IPS-18c (cell line): ENCODE measurements around the gene NME7.

Source experiments
- H3K4me3 ChIP-seq: 2 replicates; pipeline ENCODE4 v1.7.0; 2013; ENCODE audit warnings: low read depth, mild to moderate bottlenecking, low read length, moderate library complexity; ENCODE audit not compliant: insufficient read depth
- H3K9me3 ChIP-seq: one replicate; pipeline ENCODE4 v1.6.1; 2013; ENCODE audit warnings: mild to moderate bottlenecking, low read length, moderate library complexity; ENCODE audit not compliant: control insufficient read depth, insufficient read depth

The NME7 gene

DNA sequence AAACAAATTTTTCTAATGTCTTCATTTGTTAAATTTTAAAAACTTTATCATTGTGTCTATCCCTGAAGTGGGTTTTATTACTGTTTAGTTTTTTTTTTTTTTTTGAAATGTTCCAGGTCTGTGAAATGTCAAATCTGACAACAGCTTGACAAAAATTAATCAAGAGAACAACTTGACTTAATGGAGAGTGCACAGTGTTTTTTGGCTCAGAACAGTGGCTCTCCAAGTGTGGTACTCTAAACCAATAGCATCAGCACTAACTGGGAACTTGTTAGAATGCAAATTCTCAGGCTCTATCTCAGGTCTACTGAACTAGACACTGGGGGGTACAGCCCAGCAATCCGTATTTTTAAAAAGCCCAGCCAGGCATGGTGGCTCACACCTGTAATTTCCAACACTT is 211.9 kb downstream of the NME7 start:
- H3K4me3 ChIP-seq, result no peak overlapping the region
- no peaks in the 10 kb centered on the region for H3K9me3 ChIP-seq

DNA sequence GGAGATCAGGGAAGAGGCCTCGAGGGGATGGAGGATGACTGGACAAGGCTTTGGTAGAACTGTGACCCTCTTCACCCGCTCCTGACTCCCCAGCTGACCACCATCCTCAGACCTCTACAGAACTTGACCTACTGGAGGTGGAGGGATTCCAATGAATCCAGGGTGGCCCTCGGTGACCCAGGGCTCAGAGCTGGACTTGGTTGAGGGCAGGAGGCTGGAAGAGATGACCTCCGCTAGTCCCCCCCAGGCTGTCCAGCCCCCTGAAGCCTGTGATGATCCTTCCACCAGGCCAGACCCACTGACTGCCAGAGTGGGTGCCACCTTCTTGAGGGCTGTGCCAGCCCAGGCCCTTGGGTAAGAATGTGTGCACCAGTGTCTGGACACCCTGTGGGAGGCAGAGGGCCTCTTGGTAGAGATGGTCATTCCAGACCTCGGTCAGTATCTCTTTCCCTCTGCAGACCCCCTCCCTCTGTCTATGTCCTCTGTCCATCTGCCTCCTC is 216.2 kb downstream of the NME7 start:
- Histone ChIP-seq H3K4me3 (no peak overlapping the region), H3K9me3 (no peaks in the 10 kb centered on the region)

DNA sequence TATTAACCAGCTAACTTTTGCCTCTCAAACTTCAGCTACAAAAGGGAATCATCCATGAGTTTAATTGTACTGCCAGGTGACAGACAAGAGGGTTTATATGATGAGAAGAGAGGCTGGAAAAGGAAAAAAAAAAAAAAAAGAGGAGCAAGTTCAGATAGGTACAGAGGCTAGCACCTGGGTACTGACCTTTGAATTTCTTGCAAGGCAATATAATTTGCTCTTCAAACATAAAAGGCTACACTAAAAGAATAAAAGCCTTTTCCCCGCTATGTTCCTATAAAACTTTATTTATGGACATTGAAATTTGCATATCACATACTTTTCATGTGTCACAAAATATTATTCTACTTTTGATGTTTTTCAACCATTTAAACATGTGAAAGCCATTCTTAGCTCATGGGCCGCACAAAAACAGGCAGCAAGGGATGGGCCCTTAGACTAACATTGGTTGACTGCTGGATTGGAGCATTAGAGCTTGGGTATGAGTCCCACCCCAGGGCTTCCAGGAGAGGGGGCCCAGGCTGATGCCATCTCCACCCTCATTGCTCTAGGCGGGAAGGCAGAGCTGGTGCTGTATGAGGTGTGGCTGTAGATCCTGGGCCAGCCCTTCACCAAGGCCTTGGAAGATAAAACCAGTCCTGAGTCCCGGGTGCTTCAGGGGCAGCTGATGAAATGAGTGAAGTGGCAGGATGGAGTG is 216.8 kb downstream of the NME7 start:
- Histone ChIP-seq H3K4me3 (no peak overlapping the region), H3K9me3 (no peaks in the 10 kb centered on the region)

DNA sequence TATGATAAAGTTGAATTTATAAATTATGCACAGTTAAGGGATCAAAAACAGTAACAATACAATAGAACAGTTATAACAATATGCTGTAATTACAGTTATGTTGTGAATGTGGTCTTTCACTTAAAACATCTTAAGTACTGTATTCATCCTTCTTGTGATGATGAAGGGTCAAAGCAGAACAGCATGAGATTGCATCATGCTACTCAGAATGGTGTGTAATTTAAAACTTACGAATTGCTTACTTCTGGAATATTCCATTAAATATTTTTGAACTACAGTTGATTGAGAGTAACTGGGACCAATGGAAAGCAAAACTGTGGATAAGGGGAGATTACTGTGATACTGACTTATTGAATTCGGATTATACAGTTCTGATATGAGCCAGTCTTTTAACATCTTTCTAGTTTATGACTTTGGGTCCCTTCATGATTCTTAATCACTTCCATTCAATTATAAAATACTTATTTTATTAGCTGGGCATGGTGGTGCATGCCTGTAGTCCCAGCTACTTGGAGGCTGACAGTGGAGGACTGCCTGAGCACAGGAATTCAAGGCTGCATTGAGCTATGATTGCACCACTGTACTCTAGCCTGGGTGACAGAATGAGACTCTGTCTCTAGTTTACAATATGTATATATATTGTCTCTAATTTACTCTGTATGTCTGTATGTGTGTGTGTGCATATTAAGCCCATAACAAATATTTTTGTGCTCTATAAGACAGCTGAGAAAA is 217.9 kb downstream of the NME7 start:
- H3K9me3 ChIP-seq, result no peaks in the 10 kb centered on the region
- no peak overlapping the region for H3K4me3 ChIP-seq

DNA sequence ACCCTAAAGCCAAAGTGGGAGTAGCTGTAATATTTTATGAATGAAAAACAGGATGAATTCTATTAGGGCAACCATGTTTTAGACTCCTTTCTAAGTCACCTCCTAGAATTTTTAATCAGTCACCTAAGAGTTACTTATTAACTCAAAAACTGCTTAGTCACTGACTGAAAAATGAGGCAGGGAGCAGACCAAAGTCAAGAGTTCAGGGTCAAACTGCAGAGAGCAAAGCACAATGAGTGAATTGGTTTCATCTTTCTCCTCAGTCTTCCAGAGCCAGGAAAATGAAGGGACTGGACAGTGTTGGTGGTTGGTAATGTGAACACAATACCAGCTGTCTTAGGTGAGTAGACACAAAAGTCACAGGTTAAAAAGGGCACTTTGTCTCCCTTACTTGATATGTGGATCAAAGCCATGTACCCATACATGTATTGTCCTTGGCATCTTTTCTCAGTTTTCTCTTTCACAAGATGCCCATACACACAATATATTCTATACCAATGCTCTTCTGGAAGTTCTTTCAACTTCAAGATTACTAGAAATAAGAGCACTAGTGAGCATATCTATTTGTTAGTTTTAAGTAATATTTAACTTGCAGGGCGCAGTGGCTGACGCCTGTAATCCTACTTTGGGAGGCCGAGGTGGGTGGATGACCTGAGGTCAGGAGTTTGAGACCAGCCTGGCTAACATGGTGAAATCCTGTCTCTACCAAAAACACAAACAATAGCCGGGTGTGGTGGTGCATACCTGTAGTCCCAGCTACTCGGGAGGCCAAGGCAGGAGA is 218.9 kb downstream of the NME7 start:
- Histone ChIP-seq H3K4me3 (no peak overlapping the region), H3K9me3 (no peaks in the 10 kb centered on the region)

DNA sequence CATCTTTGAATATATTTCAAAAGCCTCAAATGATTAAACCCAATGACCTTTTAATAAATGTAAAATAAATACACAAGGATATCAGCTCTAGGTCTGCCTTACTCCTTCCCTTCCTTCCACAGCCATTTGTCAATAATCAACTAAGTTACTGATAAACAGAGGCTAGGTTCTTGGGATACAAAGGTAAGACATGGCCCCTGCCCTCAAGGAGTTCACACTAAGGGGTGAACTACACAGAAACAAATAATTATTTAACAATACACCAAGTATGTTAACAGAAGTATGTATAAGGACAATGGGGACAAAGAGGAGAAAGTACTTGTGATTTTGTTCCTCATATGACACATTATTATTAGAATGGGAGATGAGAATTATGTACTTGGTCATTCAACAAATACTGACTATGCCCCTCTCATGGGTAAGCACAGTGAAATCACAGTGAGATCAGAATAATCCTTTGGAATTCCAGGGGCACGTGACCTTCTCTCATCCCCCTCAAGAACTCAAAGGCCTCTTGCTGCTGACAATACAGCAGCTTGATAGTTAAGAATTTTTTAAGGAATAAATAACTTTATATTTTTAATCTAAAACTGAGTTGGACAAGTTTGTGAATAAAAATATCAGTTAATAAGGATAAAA is 220.9 kb downstream of the NME7 start:
- Histone ChIP-seq H3K4me3 (no peak overlapping the region), H3K9me3 (no peaks in the 10 kb centered on the region)

DNA sequence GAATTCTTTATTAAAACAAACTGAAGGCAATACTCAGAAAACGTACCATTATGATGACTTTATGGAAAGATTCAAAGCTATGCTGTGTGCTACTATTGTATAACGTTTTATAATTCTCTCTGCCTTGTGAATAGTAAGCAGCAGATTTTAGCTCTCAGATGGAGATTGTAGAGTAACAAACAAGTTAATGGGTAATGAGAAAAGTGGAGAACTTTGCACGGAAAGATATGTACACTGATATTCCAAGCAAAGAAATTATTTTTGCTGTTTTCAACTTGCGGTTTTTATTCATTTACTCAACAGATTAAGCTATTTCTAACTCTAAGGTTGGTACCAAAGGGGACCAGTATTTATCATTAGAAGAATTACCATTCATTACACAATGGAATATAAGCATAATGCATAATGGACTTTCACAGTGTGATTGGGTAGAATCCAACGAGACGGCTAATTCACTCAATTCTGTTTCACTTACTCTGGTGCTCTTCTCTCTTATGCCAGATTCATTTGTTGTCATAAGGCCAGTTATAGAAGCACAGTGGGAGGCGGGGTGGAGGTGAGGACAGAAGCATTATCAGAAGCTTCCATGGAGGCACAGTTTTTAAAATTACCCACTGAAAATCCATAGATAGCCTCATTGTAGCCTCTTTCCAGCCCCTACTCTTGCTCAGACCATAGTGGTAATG is 222.5 kb downstream of the NME7 start:
- Histone ChIP-seq H3K4me3 (no peak overlapping the region), H3K9me3 (no peaks in the 10 kb centered on the region)

DNA sequence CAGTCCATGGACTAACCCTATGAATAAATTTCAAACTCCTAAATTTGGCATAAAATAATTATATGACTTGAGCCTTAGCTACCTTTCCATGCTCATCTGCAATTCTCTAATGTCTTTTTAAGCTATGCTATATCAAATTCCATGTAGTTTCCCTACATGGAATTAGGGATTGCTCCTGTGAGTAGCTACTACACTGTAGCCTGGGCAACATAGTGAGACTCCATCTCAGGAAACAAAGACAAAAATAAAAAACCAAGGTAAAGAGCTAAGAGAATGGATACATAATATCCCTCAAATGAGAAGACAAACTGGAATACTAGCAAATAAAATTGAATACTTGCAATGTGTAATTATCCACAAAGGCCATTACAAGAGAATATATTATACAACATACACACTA is 223.6 kb downstream of the NME7 start:
- H3K4me3 ChIP-seq, result no peak overlapping the region
- no peaks in the 10 kb centered on the region for H3K9me3 ChIP-seq

DNA sequence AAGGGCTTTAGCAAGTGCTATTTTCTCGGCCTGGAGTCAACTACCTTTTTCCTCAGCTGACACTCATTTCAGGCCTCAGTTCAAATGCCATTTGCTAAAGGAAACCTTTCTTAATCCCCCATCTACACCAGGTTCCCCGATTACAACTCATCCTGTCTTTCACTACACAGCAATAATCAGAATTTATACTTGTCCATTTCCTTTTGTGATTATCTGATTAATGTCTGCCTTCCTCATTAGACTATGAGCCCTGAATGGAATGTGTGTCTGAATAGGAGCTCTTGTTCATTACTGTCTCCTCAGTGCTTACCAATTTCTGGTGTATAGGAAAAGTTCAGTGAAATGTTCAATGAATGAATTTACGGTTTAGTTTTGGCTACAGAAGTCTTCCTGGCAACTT is 224.3 kb downstream of the NME7 start:
- H3K4me3 ChIP-seq, result no peak overlapping the region
- no peaks in the 10 kb centered on the region for H3K9me3 ChIP-seq

DNA sequence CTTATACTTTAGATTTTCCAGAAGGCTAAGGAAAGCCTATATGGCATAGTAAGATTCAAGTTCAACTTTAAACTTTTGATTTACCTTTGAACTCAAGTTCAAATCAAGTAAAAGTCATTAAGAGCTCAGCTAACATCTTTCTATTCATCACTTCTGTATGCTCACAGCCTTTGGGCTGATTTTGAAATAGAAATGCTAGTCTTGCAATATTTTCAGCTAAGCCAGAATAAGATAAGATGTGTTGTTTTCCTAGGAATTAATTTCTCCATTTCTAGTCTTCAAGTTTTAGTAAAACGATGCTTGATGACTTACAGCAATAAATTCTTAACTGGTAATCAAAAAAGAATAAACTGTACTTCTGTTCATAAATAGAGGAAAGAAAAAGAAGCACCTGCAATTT is 225.5 kb downstream of the NME7 start:
- Histone ChIP-seq H3K9me3 (no peaks in the 10 kb centered on the region), H3K4me3 (no peak overlapping the region)

DNA sequence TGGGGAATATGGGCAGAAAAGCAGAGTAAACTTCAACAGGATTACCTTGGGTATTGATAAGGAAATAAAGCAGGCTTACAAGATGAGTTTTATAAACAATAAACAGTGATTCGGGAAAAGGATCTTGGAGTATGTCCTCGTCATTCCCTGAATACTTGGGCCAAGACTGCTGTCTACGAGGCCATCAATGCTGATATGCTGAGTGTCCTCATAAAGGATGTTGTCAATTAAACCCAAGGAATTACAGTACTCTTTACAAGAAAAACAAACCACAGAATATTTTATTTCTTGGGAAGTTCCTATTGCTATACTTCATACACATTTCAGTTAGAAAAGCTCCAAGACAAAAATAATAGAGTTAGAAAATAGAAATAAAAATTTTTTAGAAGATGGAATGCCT is 226.2 kb downstream of the NME7 start:
- no peak overlapping the region for H3K4me3 ChIP-seq

DNA sequence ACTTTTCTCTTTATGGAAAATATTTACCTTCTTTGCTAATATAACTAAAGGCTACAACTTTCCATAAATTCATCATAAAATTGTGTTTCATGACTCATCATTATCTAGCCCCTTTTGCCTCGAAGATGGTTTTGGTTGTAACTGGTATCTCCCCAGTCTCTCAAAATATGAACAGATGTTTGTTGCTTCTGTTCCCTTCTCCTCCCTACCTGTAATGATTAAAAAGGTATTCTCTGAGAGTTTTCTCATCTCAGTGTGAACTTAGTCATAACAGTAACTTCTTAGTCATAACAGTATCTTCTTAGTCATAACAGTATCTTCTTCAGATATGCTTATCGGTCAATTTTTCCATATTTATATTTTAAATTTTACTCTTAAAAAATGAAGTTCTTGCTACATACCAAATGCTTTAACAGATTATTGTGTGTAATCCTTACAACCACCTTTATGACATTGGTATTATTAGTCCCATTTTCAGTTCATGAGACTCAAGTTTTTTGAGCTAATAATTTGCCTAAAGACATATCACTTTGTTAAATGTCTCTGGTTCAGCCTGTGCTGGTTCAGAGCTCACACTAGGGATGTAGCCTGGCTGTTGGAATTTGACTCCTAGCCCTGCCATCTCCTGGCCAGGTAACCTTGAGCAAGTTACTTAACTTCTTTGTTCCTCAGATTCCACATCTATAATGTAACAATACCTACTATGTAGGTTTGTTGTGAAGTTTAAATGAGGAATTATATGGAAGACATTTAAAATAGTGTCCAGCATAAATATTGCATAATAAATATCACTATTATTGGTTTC is 228.5 kb downstream of the NME7 start:
- Histone ChIP-seq H3K9me3 (no peaks in the 10 kb centered on the region), H3K4me3 (no peak overlapping the region)

More for the DNA sequence above, 226.2 kb downstream of the NME7 start:
- H3K9me3 ChIP-seq, result no peaks in the 10 kb centered on the region

DNA sequence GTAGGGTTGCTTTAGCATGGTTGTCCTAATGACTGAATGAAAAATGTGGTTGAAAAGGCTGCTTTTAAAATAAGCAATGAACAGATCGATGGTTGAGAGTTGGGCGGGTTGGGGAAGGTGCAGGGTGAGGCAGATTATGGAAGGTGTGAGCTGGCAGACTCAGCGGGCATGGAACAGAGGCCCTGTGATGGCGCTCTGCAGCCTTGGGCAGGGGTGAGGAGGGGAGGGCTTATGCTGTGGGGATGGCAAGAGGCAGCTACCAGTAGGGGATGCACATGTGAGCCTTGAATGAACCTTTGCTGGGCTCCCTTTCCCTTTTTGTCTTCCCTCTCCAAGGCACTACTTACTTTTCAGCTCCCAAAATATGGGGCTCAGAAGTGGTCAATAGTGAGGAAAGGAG is 230.2 kb downstream of the NME7 start:
- Histone ChIP-seq H3K9me3 (no peaks in the 10 kb centered on the region), H3K4me3 (no peak overlapping the region)

DNA sequence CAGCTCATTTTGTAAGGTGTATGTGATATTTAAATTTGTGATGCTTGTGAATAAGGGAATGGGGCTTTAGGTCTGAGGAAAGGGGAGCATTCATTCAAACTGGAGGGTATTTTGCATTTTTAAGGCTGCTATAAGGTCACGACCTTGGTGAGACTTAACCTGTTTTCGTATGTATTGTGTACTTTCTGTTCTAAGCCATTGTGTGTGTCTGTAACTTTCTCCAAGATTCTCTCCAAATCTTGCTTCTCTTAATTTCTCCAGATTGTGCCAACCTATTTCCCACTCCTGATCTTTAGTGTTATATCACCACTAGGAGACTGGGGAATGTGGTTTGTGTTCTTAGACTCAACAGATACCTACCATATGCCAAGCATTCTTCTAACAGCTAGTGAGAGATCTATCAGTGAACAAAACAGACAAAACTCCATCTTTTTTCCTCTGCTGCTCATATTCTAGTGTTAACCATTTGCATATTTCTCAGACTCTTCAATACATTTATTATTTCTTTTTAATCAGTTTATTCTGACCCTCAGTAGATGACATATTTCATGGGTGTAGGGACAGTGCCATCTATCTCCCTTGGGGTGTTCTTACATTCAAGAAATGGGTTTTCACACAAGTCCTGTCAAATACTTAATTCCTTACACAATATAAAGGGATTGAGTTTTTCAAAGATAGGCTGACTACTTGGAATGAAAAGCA is 233.6 kb downstream of the NME7 start:
- H3K9me3 ChIP-seq, result no peaks in the 10 kb centered on the region

DNA sequence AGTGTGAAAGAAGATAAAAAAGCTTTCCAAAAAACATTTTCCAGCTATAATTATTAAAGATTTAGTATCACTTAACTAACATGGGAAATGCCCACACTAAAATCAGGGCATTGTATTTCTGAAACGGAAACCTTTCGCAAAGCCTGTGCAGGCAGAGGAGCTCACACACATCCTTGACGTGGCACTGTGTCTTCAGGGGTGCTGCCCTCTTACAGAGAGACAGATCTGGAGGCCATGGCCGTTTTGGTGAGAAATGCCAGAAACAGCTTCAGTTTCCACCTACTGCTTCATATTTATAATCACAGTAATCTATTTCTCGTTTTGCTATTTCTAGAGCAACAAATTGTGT is 234.4 kb downstream of the NME7 start:
- H3K4me3 ChIP-seq, result no peak overlapping the region
- H3K9me3 ChIP-seq, result no peaks in the 10 kb centered on the region

More for the DNA sequence above, 233.6 kb downstream of the NME7 start:
- H3K4me3 ChIP-seq, result no peak overlapping the region
